Measurements from ENCODE around the gene GRIN3B. TPM values are rescaled to one million over a fixed set of nuclear protein-coding genes. Genes with fewer than 3 reads are reported as not detected.

The GRIN3B gene
- total and polyA plus RNA-seq, 9 of the 15 experiments (the other 6 are each of a cell fraction or from before 2014, with no cell fraction given), result 0.06 to 0.95 (median 0.19) TPM; not detected in 6

DNA sequence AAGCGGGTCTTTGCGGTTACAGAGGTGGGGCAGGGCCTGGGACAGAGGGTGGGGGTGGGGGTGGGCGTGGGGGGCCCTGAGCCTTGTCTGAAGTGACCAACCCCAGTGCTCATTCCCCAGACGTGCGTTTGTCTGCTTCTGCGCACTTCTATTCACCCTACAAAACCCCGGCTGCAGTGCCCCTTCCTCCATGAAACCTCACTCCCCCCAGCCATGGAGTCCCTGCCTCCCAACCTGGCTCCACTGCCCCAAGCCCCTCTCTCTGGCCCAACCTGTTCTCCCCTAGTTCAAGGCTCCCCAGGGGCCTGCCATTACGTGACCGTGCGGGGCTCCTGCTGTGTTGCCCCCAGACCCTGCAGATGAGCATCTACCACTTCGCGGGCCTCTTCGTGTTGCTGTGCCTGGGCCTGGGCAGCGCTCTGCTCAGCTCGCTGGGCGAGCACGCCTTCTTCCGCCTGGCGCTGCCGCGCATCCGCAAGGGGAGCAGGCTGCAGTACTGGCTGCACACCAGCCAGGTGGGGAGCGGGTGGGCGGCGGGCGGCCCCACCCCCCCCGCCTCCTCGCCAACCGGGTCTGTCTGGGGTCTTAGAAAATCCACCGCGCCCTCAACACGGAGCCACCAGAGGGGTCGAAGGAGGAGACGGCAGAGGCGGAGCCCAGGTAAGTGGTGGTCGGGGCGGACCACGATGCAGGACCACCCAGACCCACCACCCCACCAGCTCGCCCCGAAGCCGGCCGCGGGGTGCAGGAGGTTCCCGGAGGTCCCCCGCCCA lies 8.2 kb downstream of the GRIN3B start:
- ATAC-seq (no peak), FAIRE-seq (no peak), DNase-seq (ENCODE audit: extremely low read depth in 1 of 4, low spot score in 3 of 4) (no peak)
- no peak overlapping the region for H3K4me3 ChIP-seq
- peaks cover 5% of the 10 kb centered on the region; the same call in 1 of the 3 replicates for H3K79me2 ChIP-seq (ENCODE audit: control insufficient read depth, insufficient read depth, low read length)
- H3K4me2 ChIP-seq (ENCODE audit: insufficient read depth, low read length), result no peak overlapping the region
- no peak overlapping the region for H3K27ac ChIP-seq (ENCODE audit: extremely low read depth, low read depth, low read length)
- in situ Hi-C loops (cut with MboI), result no loop called here
- peaks cover 43% of the 10 kb centered on the region; the same call in 2 of the 3 replicates for H3K36me3 ChIP-seq (ENCODE audit: control insufficient read depth, insufficient read depth, low read length)
- ChIA-PET POLR2A (no interaction called here), CTCF (ENCODE audit: low intra/inter-chr PET ratio) (no interaction called here)
- H3K9me1 ChIP-seq (ENCODE audit: control insufficient read depth, insufficient read depth, low read length), result no peaks in the 10 kb centered on the region
- peaks cover 0 to 75% of the 10 kb centered on the region in 2 experiments; a peak in 2 of 5 replicates for H3K4me1 ChIP-seq (replicated peaks in 1 of 2; ENCODE audit: control insufficient read depth in 2 of 2, insufficient read depth in 2 of 2, low read length in 2 of 2)
- no peaks in the 10 kb centered on the region for H4K20me1 ChIP-seq (replicated peaks; ENCODE audit: control insufficient read depth, insufficient read depth, low read length)
- no peak overlapping the region for H3K9ac ChIP-seq (ENCODE audit: insufficient read depth in 1 of 2, low read depth in 2 of 2, low read length in 2 of 2)
- no peak overlapping the region for H2AFZ ChIP-seq (ENCODE audit: low read depth, low read length)
- BruUV-seq (replicated peaks), result no TSS peak
- 91% methylated on average over 24 of the region's 45 CpGs for WGBS (ENCODE audit: insufficient coverage, low coverage, missing lambda C conversion rate)
- intact Hi-C loops (cut with micrococcal nuclease), result no loop called here
- no peaks in the 10 kb centered on the region for H3K9me3 ChIP-seq (replicated peaks; ENCODE audit: control insufficient read depth, insufficient read depth, low read depth, low read length)
- no peaks in the 10 kb centered on the region for H3K27me3 ChIP-seq (ENCODE audit: control insufficient read depth in 2 of 2, insufficient read depth in 2 of 2, low read length in 2 of 2)
- TF ChIP-seq ATF1 (CRISPR knock-in tag; IDR thresholded peaks at IDR 0.05), result no peak
- TF ChIP-seq ATF1 (tag; IDR thresholded peaks at IDR 0.05), result no peak
- no peak for TF ChIP-seq NONO (IDR thresholded peaks at IDR 0.05; ENCODE audit: low read depth in 2 of 2, low read length in 1 of 2)
- TF ChIP-seq RBFOX2 (IDR thresholded peaks at IDR 0.05; ENCODE audit: low read depth, low read length), result peak; percentile 48
- no peak for TF ChIP-seq XRCC4 (IDR thresholded peaks at IDR 0.05; ENCODE audit: extremely low read depth, insufficient read depth, insufficient read length)
- TF ChIP-seq POLR2A (conservative IDR thresholded peaks at IDR 0.05), result peak; percentile 42; the same call in 1 of the 2 replicates
- TF ChIP-seq PTRF (tag; IDR thresholded peaks at IDR 0.05), result no peak
- peak; percentile 78 for TF ChIP-seq RBM22 (IDR thresholded peaks at IDR 0.05; ENCODE audit: low read depth, low read length, poor library complexity, severe bottlenecking)
- TF ChIP-seq ZNF12 (CRISPR knock-in tag; IDR thresholded peaks at IDR 0.05), result no peak
- TF ChIP-seq, protein P1, sequence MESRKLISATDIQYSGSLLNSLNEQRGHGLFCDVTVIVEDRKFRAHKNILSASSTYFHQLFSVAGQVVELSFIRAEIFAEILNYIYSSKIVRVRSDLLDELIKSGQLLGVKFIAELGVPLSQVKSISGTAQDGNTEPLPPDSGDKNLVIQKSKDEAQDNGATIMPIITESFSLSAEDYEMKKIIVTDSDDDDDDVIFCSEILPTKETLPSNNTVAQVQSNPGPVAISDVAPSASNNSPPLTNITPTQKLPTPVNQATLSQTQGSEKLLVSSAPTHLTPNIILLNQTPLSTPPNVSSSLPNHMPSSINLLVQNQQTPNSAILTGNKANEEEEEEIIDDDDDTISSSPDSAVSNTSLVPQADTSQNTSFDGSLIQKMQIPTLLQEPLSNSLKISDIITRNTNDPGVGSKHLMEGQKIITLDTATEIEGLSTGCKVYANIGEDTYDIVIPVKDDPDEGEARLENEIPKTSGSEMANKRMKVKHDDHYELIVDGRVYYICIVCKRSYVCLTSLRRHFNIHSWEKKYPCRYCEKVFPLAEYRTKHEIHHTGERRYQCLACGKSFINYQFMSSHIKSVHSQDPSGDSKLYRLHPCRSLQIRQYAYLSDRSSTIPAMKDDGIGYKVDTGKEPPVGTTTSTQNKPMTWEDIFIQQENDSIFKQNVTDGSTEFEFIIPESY (CRISPR knock-in tag; IDR thresholded peaks at IDR 0.05), result peak; percentile 21; the same call in 1 of the 2 replicates
- no peak for TF ChIP-seq BRD9 (IDR thresholded peaks at IDR 0.05; ENCODE audit: low read depth, partially characterized antibody)
- TF ChIP-seq PPARD (CRISPR knock-in tag; IDR thresholded peaks at IDR 0.05), result no peak
- TF ChIP-seq C11orf30 (IDR thresholded peaks at IDR 0.05; ENCODE audit: low read depth), result no peak
- no peak for TF ChIP-seq HDAC6 (IDR thresholded peaks at IDR 0.05; ENCODE audit: low read depth, low read length)
- TF ChIP-seq CEBPB (tag; IDR thresholded peaks at IDR 0.05), result no peak
- no peak for TF ChIP-seq CBFB (CRISPR knock-in tag; IDR thresholded peaks at IDR 0.05)
- TF ChIP-seq, protein P2, sequence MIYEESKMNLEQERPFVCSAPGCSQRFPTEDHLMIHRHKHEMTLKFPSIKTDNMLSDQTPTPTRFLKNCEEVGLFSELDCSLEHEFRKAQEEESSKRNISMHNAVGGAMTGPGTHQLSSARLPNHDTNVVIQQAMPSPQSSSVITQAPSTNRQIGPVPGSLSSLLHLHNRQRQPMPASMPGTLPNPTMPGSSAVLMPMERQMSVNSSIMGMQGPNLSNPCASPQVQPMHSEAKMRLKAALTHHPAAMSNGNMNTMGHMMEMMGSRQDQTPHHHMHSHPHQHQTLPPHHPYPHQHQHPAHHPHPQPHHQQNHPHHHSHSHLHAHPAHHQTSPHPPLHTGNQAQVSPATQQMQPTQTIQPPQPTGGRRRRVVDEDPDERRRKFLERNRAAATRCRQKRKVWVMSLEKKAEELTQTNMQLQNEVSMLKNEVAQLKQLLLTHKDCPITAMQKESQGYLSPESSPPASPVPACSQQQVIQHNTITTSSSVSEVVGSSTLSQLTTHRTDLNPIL (CRISPR knock-in tag; IDR thresholded peaks at IDR 0.05), result no peak
- TF ChIP-seq MTA1 (IDR thresholded peaks at IDR 0.05; ENCODE audit: borderline replicate concordance), result no peak
- TF ChIP-seq ETV5 (CRISPR knock-in tag; IDR thresholded peaks at IDR 0.05; ENCODE audit: low read depth), result no peak
- TF ChIP-seq NFIX (CRISPR knock-in tag; IDR thresholded peaks at IDR 0.05; ENCODE audit: low read depth), result no peak
- TF ChIP-seq POLR2G (IDR thresholded peaks at IDR 0.05; ENCODE audit: low read depth, low read length), result peak; percentile 68
- TF ChIP-seq ADNP (tag; IDR thresholded peaks at IDR 0.05), result no peak
- peak; percentile 38; the same call in 1 of the 2 replicates for TF ChIP-seq SUPT5H (IDR thresholded peaks at IDR 0.05)

Data from K562 (cell line).